H1 (cell line): ENCODE measurements around the gene C3orf18. TPM values are rescaled to one million over a fixed set of nuclear protein-coding genes. Genes with fewer than 3 reads are reported as not detected.

Source experiments
- BCL11A ChIP-seq, 2 experiments: IDR thresholded peaks; one replicate each; pipeline ENCODE4 v1.6.1; 2011; ENCODE audit warnings: low read depth in 2 of 2, low read length in 2 of 2, mild to moderate bottlenecking in 2 of 2
- polyA plus RNA-seq, 7 experiments: library from polyadenylated mRNA; depleted of rRNA in 3 of 7; stranded (reverse) in 5 of 7; unstranded in 2 of 7; fragments of >200 nt in 5 of 7; fragments of 200-250 nt in 2 of 7; gene quantifications; 1 replicate in 5 of 7; 2 replicates in 1 of 7; 4 replicates in 1 of 7; pipeline versions ENCODE4 v1.2.1 to v1.2.3, GENCODE V29; 2011 to 2013; ENCODE audit warnings: missing spikeins in 2 of 7, mixed read lengths in 2 of 7
- total RNA-seq: library from RNA; stranded (reverse); fragmentation: NEBNext Ultra II Directional; extraction: Animal tissue kit (Norgen Biotek cat#: 25700); gene quantifications from 2 replicates; pipeline ENCODE4 v1.2.1, GENCODE V29; 2021

C3orf18 gene
- total and polyA plus RNA-seq, 2 of the 8 experiments (the other 6 are each of a cell fraction or from before 2014, with no cell fraction given): 7.5 to 15.0 TPM

DNA sequence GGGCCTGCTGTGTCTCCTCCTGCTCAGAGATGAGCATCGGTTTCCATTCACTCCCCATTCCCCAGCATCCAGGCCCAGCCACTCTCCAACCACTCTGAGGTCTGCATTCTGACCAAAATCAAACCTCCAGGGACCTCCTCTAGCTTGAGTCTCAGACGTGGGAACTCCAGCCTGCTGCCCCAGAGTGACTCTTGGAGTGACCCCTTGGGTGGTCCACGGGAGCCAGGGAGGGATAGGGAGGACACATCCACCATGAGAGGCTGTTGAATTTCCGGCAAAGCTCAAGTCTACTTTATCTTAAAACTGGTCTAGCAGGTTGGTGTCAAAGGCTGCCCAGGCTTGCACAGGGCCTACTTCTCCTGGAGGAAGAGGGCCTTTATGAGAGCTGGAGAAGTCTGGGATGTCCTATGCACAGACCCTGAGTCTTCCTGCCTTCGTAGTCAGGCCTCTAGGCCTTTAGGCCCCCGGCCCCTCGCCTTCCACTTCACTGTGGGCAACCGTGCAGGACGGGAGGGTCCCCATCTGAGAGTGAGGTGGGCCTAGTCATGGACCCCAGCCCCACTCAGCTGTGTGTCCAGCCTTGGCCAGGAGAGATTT lies 35.1 kb upstream of the C3orf18 start (continued):
- no peak for TF ChIP-seq BCL11A (IDR thresholded peaks at IDR 0.05; ENCODE audit: low read depth in 2 of 2, low read length in 2 of 2)
- TF ChIP-seq, all 59 proteins: peak for 0
